Forelimb muscle (tissue), 1 donor: ENCODE results near the gene ARL4A. TPM values are rescaled to one million over a fixed set of nuclear protein-coding genes. Genes with fewer than 3 reads are reported as not detected.
"Not testable (repeated sequence)": the region's sequence is repeated elsewhere in the genome, so short reads cannot be mapped to it uniquely, and the experiment has no call there.

Experiments
- DNase-seq: peaks from one replicate; pipeline ENCODE4 v3.0.0-alpha.2; 2013; ENCODE audit warnings: low read depth
- polyA plus RNA-seq: library from polyadenylated mRNA; unstranded; fragments of 120-200 nt; gene quantifications from one replicate; pipeline ENCODE4 v1.2.1, GENCODE V29; 2013; ENCODE audit not compliant: insufficient read length

The ARL4A gene, protein sequence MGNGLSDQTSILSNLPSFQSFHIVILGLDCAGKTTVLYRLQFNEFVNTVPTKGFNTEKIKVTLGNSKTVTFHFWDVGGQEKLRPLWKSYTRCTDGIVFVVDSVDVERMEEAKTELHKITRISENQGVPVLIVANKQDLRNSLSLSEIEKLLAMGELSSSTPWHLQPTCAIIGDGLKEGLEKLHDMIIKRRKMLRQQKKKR
- 18.5 TPM for polyA plus RNA-seq

DNA sequence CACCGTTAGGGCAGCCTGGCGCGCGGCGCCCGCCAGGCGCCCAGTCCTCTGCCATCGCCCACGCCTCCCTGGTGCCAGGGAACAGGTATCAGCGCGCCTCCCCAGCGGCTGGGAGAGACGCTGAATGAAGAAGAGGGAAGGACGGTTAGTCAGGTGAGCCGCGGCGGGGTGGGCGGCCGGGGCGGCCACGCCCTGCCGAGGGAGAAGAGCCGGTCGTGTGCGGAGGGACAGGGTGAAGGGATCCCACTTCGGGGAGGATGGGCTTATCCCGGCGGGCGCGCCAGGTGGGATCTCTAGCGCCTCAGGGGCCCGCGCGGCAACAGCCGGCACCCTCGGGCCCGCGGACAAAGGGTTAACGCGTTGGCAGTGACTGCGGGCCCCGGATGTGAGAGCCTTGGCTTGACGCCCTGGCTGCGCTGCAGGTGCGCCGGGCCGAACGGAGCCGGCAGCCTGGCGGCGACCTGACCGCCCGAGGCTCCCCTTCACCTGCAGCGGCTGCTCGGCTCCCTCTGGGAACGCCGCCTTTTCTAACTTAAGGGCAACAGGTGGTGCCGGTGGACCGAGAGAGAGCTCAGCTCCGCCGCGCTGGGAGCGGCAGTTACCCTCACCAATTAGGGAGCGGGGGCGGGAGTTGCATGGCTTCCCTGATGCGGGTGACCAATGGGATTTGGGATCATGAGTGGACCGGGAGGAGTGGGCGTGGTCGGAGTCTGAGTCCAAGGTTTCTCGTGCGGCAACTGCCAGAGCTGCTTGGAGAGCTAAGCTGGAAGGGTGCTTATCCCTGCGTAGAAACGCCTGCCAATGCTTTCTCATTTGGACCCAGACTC is at the start of gene ARL4A:
TSS of gene ARL4A (plus strand) at position 743 of the 827 bp plus-strand sequence. CDS start 622 bp downstream, outside the sequence.
- peak; percentile 95 for DNase-seq

DNA sequence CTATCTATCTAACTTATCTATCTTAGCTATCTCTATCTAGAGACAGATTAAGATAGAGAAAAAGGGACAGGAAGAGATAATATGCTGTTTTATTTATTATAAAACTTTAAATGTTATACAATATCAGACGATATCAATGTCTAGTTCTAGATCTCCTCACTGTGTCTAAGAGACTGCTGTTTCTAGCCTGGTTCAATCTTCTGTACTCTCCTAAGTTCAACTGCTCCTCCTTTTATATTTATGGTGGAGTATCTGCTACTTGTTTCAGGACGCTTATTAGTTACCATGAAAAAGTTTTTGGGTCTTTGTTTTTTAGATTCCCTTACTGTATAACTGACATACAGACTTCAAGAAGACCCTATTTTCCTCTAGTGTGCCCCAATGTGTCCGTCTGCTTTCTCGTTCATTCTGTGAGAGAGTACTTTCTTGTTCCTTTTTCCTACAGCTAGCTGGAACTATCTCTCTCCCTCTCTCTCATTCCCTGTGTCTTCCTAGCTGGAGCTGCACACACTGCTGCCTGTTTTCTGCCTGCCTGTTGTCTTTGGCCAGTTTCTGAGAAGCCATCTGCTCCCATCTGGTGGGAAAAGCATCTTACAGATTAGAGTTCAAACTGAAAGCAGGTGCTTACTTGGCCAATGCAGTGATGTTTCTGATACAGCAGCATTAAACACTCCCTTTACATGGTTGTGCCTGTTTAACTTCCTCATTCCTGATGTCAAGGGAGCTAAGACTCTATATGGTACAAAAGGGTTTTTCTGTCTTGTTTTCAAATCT is 49.4 kb upstream of the ARL4A start:
- no peak for DNase-seq

DNA sequence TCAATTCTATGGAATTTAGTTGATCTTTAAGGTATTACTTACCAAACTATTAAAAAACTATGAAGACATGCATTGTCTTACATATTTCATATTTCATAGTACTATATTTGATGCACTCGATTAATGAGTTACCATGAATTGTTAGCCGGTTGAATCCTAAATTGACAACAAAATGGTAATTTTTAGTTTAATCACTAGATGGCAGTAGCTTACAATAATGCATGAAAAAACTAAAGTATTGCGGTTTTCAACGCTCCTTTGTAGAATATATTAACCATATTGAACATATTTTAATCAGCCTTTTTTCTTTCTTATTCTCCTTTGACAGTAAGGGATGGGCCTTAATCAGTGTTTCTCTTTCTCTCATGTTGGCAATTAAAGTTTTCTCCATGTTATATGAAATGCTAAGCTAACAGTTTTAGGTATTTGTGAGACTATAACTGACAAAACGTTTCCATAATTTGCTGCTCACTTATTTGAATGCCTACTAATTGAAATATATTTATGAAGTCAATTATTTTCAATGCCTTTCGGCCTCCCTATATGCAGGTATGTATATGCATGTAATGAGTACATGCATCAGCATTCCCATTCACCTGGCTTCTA is 48.5 kb upstream of the ARL4A start:
- DNase-seq: peak; percentile 22

GRCh38 chr7:12640299-12641096 is 46.9 kb upstream of the ARL4A start:
- no peak for DNase-seq

DNA sequence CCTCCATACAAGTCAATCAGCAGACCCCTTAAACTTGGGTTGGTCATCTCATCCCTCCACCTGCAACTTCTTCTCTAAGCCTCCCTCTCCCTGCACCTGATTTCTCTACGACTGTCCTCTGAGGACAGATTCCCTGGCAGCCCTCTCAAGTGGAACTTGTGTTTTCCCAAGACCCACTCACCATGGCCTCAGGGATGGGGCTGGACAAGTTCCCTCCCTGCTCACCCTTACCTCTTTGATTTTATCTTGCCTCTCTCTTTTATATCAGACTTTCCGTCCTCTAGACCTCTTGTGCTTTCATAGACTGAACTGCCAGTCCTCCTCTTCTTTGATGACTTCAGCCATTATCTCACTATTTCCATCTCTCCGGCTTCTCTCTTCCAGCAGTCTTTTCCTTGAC is 46.2 kb upstream of the ARL4A start:
- no peak for DNase-seq

GRCh38 chr7:12642508-12642907 is 44.9 kb upstream of the ARL4A start:
- no peak for DNase-seq

DNA sequence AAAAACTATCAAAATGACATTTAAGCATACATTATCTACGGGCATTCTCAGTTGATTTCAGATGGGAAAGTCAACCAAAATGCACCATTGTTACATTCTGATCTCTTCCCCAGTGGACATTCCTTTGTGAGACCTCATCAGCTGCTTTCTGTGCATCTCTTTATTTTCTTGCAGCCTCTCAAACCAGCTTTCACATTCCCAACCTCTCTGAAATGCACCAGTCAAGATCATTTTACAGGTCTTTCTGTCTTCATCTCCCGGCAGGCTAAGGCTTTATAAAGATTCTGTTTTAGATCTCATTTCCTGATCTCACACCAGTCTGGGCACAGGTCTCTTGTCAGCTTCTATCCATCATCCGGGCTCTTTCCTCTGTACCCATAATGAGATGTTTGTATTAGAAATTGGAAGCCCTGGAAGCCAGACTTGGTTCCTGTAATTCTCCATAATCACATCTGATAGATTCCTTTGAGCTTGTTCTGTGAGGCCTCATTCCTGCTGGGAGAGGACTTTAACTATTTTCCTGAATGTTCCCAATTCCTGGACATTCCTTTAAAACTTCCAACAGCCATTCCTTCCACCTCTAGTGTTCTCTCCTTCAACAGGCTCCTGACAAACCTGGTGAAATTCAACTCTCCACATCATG is 44.3 kb upstream of the ARL4A start:
- DNase-seq: no peak

DNA sequence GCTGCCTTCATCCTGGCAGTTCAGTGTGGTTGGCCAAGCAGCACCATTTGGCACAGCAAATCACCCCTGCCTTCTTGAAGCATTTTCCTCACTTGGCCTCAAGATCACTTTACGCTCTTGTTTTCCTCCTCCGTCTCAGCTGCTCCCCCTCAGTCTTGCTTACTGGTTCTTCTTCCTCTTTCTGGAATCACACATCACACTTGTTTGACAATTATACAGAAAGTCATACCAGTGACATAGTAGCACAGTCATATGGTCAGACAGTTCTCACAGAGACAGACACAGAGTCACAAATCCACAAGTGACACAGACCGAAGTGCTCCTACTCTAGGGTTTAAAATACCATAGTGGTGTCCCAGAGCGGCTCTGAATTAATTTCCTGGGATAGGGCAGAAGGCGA is 43.8 kb upstream of the ARL4A start:
- no peak for DNase-seq

DNA sequence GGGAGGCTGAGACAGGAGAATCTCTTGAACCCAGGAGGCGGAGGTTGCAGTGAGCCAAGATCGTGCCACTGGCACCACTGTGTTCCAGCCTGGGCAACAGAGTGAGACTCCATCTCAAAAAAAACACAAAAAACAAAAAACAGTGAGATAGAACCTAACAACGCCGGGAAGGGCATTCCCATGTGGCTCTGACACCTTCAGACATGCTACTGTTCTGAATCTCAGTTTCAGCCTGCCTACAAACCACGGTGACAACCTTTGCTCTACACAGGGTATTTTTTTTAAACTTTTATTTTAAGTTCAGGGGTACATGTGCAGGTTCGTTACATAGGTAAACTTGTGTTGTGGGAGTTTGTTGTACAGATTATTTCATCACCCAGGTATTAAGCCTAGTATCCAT is 42.2 kb upstream of the ARL4A start:
- not testable (repeated sequence) for DNase-seq

GRCh38 chr7:12646139-12646538 is 41.3 kb upstream of the ARL4A start:
- DNase-seq: no peak

DNA sequence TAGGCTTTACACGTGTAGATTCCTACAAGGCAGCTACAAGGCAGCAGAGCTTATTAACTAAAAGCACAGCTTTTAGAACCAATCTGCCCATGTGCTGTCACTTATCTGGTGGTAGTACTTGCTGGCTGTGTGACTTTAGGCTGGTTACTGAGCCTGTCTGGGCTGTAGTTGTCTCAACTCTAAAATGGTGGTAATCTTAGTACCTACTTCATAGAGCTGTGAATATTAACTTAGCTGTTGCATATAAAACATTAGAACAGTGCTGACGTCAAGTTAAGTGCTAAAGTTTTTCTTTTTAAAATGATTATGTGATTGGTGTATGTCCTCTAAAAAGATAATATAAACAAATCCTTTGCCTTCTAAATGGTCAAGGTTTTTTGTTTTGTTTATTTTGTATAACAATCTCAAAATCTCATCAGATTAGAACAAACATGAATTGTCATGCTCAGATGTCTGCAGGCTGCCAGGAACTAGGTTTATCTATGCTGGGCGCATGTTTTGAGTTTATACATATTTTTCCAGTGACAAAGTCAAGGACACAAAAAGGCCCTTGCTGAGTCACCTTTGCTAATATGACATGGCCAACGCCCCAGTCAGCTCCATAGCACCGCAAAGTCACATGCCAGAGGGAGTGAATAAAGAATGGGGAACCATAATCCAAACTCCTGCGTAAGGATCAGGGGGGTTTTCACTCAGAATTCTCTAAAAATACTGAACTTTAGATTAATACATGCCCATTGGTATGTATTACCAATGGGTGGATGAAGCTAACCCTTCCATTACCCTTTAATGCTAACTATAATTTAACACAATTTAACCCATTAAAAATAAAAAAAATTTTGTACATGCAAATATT is 39.8 kb upstream of the ARL4A start:
- DNase-seq: no peak

DNA sequence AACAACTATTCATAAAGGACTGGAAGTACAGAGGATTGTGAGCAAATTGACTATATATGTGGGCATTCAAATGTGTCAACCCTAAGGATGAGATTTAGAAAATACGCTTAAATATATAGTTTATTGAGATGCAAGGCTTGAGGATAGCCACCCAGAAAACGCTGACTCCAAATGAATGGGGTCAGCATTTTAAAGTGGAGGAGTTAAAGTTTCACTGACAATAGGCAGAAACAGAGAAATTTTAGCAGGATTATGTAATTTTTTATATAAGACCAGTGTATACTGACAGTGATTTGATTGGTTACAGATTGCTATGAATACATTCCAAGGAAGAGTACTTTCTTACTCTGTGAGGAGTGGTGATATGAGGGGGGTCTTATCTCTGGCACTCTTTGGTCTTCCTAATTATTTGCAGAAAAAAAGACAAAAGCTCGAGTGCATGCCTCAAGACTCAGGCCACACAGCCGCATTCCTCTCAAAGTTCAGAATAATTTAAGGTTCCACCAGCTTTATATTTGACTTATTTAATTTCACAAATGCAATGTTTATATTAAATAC is 38.6 kb upstream of the ARL4A start:
- no peak for DNase-seq

DNA sequence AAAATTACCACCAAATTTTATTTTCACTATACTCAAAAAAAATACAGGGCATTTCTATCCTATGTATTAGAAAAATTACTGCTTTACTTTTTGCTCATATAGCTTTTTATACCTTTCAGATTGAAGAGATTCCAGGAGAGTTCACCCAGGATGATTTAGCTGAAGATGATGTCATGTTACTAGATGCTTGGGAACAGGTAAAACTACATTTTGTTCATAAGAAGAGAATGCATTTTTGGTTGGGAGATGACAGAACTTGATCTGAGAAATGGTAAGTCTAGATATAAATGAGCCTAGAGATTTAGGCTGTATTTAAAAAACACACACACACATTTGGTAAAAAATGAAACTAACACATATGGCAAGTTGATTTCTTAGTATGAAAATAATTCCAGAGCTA is 38.1 kb upstream of the ARL4A start:
- no peak for DNase-seq

GRCh38 chr7:12650080-12650479 is 37.4 kb upstream of the ARL4A start:
- no peak for DNase-seq

GRCh38 chr7:12653110-12653509 is 34.3 kb upstream of the ARL4A start:
- no peak for DNase-seq

- no peak for DNase-seq
Measured at GRCh38 chr7:12653518-12653917, 33.9 kb upstream of the ARL4A start.

GRCh38 chr7:12655161-12655560 is 32.3 kb upstream of the ARL4A start:
- DNase-seq: no peak

GRCh38 chr7:12660423-12660822 is 27.0 kb upstream of the ARL4A start:
- not testable (repeated sequence) for DNase-seq

DNA sequence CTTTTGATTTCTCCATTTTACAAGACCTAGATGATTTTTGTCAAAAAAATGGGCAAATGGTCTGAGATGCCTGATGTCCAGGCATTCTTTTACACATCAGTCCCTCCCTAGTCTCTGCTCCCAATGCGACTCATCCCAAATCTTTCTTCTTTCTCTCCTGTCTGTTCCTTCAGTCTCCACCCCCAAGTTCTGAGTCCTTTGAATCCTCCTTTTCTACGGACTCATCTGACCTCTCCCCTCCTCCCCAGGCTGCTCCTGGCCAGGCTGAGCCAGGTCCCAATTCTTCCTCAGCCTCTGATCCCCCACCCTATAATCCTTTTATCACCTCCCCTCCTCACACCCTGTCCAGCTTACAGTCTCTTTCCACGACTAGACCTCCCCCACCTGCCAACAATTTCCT is 26.4 kb upstream of the ARL4A start:
- DNase-seq: not testable (repeated sequence)
